GM19328 (cell line): ENCODE data around the gene IZUMO4.

ENCODE experiments used
- ATAC-seq: cut with Tn5 transposase; IDR thresholded peaks from one replicate; pipeline ENCODE4 v1.9.1; 2021; ENCODE audit warnings: mild to moderate bottlenecking, moderate library complexity; ENCODE audit not compliant: unreplicated experiment

The IZUMO4 gene

DNA sequence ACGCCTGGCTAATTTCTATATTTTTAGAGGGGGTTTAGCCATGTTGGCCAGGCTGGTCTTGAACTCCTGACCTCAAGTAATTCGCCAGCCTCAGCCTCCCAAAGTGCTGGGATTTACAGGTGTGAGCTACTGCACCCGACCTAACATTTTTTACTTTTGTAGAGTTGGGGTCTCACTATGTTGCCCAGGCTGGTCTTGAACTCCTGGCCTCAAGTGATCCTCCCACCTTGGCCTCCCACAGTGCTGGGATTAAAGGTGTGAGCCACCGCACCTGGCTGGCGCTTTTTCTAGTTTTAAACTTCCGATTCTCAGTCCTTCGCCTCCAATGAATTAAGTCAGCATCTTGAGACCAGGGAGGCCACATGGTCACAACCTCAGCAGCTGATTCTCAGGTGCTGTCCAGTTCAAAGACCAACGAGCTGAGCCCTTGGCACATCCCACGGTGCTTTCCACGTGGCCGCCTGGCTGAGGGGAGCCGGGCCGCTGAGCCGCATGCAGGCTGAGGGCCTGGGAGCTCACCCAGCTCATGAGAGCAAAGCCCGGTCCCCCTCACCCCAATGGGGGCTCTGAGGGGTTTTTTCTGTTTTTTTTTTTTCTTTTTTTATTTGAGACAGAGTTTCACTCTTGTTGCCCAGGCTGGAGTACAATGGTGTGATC is 45.6 kb downstream of the IZUMO4 start:
- no peak for ATAC-seq

DNA sequence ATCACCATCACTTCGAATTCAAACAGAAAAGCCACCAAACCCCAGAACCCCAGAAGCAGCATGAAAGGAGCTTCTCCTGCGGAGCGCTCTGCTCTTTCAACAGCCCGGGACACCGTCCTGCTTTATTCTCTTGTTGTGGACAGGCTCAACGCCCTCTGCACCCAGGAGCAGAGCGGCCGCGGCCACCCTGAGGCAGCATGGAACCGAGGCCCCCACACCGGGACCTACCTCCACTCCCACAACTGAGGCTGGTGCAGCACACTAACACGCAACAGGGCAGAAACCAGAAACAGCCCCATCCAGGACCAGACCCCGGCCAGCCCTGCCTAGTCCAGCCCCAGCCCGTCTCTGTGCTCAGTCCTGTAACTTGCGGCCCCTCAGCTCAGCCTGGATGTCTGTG is 47.5 kb downstream of the IZUMO4 start:
- ATAC-seq, result no peak

DNA sequence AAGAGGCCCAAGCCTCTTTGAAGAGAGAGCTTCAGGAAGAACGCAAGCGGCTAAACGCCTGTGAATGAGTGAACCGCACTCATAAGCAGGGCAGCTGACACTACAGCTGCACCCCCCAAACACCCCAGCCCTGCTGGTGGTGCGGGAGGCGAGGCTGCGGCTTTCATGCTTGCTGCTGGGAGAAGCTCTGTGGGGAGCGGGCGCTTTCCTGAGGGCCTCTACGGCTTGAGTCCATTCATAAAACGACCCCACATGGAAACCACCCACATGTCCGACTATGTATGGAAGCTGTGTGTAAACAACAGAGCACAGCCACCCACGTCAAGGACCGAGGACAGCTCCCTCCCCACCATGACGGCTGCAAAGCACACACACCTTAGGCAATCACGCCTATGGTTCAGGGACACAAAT is 49.1 kb downstream of the IZUMO4 start:
- no peak for ATAC-seq

DNA sequence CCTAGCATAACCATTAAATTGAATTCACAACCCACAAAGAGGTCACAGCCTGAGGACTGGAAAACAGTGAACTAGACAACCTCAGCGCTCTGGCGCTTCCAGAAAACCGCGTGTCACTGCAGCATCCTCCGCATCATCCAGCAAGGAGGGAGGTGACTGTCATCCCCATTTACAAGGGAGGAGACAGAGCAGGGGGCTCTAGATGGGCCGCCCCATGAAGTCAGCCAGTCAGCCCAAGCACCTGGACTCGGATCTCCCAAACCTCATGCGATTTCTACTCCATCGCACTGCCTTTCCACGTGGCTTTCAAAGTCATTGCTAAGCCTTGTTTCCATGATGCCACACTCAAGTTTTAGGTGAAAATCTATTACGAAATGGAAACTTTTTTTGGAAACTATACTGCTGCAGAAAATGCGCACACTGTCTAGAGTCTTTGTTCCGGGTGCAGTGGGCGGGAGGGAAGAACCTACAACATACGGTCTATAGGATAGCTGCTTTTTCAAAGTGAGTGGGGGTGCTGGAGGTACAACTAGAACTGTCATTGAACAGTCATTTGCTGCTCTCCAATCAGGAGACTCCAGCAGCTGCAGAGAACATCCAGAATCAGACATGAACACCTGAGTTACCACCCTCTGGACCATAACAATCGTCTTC is 51.9 kb downstream of the IZUMO4 start:
- no peak for ATAC-seq
